WI38 (cell line): ENCODE data around the gene DNAJB6.
A peak's percentile ranks its signal among the peaks of the same experiment; 100 is the strongest.
"Not testable (repeated sequence)": the region's sequence is repeated elsewhere in the genome, so short reads cannot be mapped to it uniquely, and the experiment has no call there.

Experiments used
- H3K4me3 ChIP-seq: 2 replicates; pipeline ENCODE4 v1.5.1; 2011; ENCODE audit warnings: low read depth, mild to moderate bottlenecking, control low read depth, low read length
- CTCF ChIP-seq: IDR thresholded peaks from 2 replicates; pipeline ENCODE4 v1.5.1; 2012; ENCODE audit warnings: low read depth, mild to moderate bottlenecking, control low read depth, low read length

The DNAJB6 gene

DNA sequence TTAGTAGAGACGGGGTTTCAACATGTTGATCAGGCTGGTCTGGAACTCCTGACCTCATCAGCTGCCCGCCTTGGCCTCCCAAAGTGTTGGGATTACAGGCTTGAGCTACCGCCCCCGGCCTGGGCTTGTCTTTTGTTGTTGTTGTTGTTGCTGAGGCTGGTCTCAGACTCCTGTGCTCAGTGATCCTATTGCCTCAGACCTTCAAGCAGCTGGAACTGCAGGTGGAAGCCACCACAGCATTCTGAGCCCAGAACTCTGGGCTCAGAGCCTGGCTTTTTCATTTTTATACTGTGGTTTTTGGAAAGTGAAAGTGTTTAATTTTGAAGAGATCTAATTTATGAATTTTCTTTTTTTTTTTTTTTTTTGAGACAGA is 16.2 kb upstream of the DNAJB6 start:
- H3K4me3 ChIP-seq: no peak overlapping the region

DNA sequence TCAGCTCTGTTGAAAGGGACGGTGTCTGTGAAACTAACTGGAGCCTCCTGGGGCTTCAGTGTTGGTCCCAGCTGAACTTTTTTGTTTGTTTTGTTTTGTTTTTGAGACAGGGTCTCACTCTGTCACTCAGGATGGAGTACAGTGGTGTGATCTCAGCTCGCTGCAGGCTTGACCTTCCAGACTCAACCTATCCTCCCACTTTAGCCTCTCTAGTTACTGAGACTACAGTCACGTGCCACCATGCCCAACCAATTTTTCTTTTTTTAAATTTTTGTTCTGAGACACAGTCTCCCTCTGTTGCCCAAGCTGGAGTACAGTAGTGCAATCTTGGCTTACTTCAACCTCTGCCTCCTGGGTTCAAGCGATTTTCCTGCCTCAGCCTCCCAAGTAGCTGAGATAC is 13.4 kb upstream of the DNAJB6 start:
- TF ChIP-seq CTCF: no peak
- H3K4me3 ChIP-seq: no peak overlapping the region

More for the DNA sequence above, 16.2 kb upstream of the DNAJB6 start:
- TF ChIP-seq CTCF: no peak

- no peak for TF ChIP-seq CTCF
- no peak overlapping the region for H3K4me3 ChIP-seq
Measured at GRCh38 chr7:157329447-157329846, 7.4 kb upstream of the DNAJB6 start.

GRCh38 chr7:157330567-157330966 is 6.2 kb upstream of the DNAJB6 start:
- H3K4me3 ChIP-seq: not testable (repeated sequence)

DNA sequence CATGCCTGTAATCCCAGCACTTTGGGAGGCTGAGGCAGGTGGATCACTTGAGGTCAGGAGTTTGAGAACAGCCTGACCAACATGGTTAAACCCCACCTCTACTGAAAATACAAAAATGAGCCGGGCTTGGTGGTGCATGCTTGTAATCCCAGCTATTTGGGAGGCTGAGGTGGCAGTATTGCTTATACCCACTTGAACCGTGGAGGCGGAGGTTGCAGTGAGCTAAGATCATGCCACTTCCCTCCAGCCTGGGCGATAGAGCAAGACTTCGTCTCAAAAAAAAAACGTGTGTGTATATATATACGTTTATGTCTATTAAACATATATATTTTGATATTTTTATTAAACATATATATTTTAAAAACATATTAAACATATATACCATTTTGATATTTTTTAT is 5.8 kb upstream of the DNAJB6 start:
- not testable (repeated sequence) for H3K4me3 ChIP-seq

GRCh38 chr7:157335236-157335635 is 1.6 kb upstream of the DNAJB6 start:
- H3K4me3 ChIP-seq: no peak overlapping the region
- TF ChIP-seq CTCF: no peak

DNA sequence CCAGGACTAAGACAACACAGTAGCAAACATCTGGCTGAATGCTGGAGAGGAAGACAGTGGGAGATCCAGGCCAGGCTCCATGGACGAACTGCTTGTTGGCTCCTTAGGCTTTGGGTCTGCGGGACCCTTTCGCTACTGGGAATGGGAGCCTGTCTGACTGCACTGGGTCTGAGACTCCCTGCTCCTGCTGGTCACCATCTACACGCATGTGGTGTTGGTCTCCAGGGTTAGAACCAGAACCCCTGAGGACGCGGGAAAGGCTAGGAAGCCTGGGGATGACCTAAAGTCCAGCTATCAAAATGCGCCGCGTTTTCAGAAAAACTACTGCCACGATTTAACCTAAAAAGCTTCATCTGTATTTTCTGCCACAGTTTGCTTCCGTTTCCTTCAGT is 817 bp upstream of the DNAJB6 start:
- no peak for TF ChIP-seq CTCF
- H3K4me3 ChIP-seq: peak overlapping the region; percentile 86

- TF ChIP-seq CTCF: no peak
- H3K4me3 ChIP-seq: peak overlapping the region; percentile 86
Measured at GRCh38 chr7:157337316-157338149, 729 bp downstream of the DNAJB6 start.
